Measurements from ENCODE around the gene UBE2D2. TPM values are rescaled to one million over a fixed set of nuclear protein-coding genes. Genes with fewer than 3 reads are reported as not detected.

UBE2D2 gene
- total and polyA plus RNA-seq, 2 experiments from 2014 or later = 120 to 172 TPM

DNA sequence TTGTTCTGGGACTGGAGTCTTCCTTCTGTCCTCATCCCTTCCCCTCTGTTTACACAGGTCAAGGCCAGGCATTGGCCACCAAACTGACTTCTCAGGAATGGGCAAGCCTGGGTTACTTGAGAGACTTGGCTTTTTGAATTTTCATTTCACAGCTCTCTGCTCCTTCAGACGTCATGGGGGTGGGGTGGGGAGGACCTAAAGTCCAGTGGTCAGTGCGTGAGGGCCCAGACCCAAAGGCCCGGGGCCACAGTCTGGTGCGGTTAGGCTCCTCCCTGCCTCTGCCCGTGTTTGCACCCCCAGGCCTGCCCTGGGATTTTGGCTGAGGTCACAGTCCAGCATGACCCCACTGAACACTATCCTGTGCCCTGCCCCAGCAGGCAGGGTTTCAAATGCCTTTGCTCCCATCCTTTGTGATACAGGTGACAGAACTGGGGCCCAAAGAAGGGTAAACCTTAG, 82.9 kb downstream of the UBE2D2 start:
- peaks cover 49% of the 10 kb centered on the region for H3K27me3 Mint-ChIP-seq (ENCODE audit: insufficient read depth, low read depth, poor library complexity)
- H3K27ac Mint-ChIP-seq = no peak overlapping the region; the same call in 1 of the 2 replicates
- DNase-seq (ENCODE audit: low spot score) (no peak), ATAC-seq (no peak)
- Histone ChIP-seq H3K4me2 (no peak overlapping the region; the same call in 1 of the 2 replicates), H4K20me1 (replicated peaks; ENCODE audit: insufficient read depth) (peaks cover 8% of the 10 kb centered on the region; the same call in 1 of the 2 replicates), H3F3A (replicated peaks; ENCODE audit: low read depth) (peaks cover 24% of the 10 kb centered on the region), H3K4me3 (no peak overlapping the region), H3K27ac (ENCODE audit: low read depth) (no peak overlapping the region), H3K27me3 (ENCODE audit: insufficient read depth) (peaks cover 47% of the 10 kb centered on the region), H3K4me1 (ENCODE audit: insufficient read depth) (peaks cover 63% of the 10 kb centered on the region), H3K36me3 (ENCODE audit: insufficient read depth) (no peaks in the 10 kb centered on the region), H2AFZ (no peak overlapping the region), H3K79me2 (replicated peaks; ENCODE audit: insufficient read depth) (peaks cover 3% of the 10 kb centered on the region), H3K9me2 (ENCODE audit: insufficient read depth) (no peaks in the 10 kb centered on the region)
- no peaks in the 10 kb centered on the region for H3K9me3 Mint-ChIP-seq
- TF ChIP-seq POLR2AphosphoS5 (IDR thresholded peaks at IDR 0.05; ENCODE audit: low read depth) (no peak), STAT1 (IDR thresholded peaks at IDR 0.05; ENCODE audit: unreplicated experiment) (no peak), CREB1 (CRISPR knock-in tag; IDR thresholded peaks at IDR 0.05; ENCODE audit: low read depth) (no peak), EZH2phosphoT487 (IDR thresholded peaks at IDR 0.05; ENCODE audit: unreplicated experiment) (no peak), EZH2 (IDR thresholded peaks at IDR 0.05; ENCODE audit: low read depth, unreplicated experiment) (no peak), JUNB (IDR thresholded peaks at IDR 0.05; ENCODE audit: unreplicated experiment) (no peak), NANOG (IDR thresholded peaks at IDR 0.05; ENCODE audit: borderline replicate concordance) (no peak), ZNF331 (CRISPR knock-in tag; IDR thresholded peaks at IDR 0.05; ENCODE audit: low read depth) (no peak), ZNF114 (CRISPR knock-in tag; IDR thresholded peaks at IDR 0.05) (no peak)
- TF ChIP-seq, protein P1, sequence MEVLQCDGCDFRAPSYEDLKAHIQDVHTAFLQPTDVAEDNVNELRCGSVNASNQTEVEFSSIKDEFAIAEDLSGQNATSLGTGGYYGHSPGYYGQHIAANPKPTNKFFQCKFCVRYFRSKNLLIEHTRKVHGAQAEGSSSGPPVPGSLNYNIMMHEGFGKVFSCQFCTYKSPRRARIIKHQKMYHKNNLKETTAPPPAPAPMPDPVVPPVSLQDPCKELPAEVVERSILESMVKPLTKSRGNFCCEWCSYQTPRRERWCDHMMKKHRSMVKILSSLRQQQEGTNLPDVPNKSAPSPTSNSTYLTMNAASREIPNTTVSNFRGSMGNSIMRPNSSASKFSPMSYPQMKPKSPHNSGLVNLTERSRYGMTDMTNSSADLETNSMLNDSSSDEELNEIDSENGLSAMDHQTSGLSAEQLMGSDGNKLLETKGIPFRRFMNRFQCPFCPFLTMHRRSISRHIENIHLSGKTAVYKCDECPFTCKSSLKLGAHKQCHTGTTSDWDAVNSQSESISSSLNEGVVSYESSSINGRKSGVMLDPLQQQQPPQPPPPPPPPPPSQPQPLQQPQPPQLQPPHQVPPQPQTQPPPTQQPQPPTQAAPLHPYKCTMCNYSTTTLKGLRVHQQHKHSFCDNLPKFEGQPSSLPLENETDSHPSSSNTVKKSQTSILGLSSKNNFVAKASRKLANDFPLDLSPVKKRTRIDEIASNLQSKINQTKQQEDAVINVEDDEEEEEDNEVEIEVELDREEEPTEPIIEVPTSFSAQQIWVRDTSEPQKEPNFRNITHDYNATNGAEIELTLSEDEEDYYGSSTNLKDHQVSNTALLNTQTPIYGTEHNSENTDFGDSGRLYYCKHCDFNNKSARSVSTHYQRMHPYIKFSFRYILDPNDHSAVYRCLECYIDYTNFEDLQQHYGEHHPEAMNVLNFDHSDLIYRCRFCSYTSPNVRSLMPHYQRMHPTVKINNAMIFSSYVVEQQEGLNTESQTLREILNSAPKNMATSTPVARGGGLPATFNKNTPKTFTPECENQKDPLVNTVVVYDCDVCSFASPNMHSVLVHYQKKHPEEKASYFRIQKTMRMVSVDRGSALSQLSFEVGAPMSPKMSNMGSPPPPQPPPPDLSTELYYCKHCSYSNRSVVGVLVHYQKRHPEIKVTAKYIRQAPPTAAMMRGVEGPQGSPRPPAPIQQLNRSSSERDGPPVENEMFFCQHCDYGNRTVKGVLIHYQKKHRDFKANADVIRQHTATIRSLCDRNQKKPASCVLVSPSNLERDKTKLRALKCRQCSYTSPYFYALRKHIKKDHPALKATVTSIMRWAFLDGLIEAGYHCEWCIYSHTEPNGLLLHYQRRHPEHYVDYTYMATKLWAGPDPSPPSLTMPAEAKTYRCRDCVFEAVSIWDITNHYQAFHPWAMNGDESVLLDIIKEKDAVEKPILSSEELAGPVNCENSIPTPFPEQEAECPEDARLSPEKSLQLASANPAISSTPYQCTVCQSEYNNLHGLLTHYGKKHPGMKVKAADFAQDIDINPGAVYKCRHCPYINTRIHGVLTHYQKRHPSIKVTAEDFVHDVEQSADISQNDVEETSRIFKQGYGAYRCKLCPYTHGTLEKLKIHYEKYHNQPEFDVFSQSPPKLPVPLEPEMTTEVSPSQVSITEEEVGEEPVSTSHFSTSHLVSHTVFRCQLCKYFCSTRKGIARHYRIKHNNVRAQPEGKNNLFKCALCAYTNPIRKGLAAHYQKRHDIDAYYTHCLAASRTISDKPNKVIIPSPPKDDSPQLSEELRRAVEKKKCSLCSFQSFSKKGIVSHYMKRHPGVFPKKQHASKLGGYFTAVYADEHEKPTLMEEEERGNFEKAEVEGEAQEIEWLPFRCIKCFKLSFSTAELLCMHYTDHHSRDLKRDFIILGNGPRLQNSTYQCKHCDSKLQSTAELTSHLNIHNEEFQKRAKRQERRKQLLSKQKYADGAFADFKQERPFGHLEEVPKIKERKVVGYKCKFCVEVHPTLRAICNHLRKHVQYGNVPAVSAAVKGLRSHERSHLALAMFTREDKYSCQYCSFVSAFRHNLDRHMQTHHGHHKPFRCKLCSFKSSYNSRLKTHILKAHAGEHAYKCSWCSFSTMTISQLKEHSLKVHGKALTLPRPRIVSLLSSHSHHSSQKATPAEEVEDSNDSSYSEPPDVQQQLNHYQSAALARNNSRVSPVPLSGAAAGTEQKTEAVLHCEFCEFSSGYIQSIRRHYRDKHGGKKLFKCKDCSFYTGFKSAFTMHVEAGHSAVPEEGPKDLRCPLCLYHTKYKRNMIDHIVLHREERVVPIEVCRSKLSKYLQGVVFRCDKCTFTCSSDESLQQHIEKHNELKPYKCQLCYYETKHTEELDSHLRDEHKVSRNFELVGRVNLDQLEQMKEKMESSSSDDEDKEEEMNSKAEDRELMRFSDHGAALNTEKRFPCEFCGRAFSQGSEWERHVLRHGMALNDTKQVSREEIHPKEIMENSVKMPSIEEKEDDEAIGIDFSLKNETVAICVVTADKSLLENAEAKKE (CRISPR knock-in tag; IDR thresholded peaks at IDR 0.05) = no peak
- TF ChIP-seq, protein P2, sequence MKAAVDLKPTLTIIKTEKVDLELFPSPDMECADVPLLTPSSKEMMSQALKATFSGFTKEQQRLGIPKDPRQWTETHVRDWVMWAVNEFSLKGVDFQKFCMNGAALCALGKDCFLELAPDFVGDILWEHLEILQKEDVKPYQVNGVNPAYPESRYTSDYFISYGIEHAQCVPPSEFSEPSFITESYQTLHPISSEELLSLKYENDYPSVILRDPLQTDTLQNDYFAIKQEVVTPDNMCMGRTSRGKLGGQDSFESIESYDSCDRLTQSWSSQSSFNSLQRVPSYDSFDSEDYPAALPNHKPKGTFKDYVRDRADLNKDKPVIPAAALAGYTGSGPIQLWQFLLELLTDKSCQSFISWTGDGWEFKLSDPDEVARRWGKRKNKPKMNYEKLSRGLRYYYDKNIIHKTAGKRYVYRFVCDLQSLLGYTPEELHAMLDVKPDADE (IDR thresholded peaks at IDR 0.05) = no peak
- TF ChIP-seq, protein P3, sequence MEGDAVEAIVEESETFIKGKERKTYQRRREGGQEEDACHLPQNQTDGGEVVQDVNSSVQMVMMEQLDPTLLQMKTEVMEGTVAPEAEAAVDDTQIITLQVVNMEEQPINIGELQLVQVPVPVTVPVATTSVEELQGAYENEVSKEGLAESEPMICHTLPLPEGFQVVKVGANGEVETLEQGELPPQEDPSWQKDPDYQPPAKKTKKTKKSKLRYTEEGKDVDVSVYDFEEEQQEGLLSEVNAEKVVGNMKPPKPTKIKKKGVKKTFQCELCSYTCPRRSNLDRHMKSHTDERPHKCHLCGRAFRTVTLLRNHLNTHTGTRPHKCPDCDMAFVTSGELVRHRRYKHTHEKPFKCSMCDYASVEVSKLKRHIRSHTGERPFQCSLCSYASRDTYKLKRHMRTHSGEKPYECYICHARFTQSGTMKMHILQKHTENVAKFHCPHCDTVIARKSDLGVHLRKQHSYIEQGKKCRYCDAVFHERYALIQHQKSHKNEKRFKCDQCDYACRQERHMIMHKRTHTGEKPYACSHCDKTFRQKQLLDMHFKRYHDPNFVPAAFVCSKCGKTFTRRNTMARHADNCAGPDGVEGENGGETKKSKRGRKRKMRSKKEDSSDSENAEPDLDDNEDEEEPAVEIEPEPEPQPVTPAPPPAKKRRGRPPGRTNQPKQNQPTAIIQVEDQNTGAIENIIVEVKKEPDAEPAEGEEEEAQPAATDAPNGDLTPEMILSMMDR (conservative IDR thresholded peaks at IDR 0.05; ENCODE audit: low read depth in 2 of 2) = no peak
- TF ChIP-seq, protein P4, sequence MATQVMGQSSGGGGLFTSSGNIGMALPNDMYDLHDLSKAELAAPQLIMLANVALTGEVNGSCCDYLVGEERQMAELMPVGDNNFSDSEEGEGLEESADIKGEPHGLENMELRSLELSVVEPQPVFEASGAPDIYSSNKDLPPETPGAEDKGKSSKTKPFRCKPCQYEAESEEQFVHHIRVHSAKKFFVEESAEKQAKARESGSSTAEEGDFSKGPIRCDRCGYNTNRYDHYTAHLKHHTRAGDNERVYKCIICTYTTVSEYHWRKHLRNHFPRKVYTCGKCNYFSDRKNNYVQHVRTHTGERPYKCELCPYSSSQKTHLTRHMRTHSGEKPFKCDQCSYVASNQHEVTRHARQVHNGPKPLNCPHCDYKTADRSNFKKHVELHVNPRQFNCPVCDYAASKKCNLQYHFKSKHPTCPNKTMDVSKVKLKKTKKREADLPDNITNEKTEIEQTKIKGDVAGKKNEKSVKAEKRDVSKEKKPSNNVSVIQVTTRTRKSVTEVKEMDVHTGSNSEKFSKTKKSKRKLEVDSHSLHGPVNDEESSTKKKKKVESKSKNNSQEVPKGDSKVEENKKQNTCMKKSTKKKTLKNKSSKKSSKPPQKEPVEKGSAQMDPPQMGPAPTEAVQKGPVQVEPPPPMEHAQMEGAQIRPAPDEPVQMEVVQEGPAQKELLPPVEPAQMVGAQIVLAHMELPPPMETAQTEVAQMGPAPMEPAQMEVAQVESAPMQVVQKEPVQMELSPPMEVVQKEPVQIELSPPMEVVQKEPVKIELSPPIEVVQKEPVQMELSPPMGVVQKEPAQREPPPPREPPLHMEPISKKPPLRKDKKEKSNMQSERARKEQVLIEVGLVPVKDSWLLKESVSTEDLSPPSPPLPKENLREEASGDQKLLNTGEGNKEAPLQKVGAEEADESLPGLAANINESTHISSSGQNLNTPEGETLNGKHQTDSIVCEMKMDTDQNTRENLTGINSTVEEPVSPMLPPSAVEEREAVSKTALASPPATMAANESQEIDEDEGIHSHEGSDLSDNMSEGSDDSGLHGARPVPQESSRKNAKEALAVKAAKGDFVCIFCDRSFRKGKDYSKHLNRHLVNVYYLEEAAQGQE (IDR thresholded peaks at IDR 0.05; ENCODE audit: unreplicated experiment) = no peak
- H3K36me3 Mint-ChIP-seq (ENCODE audit: low read depth) = peaks cover 8% of the 10 kb centered on the region; the same call in 2 of the 3 replicates
- H3K4me1 Mint-ChIP-seq = peaks cover 80% of the 10 kb centered on the region
- H3K4me3 Mint-ChIP-seq = no peak overlapping the region; the same call in 2 of the 3 replicates
